Cardiac muscle cell (in vitro differentiated cells and primary cell): ENCODE data around the gene AHDC1. TPM values are rescaled to one million over a fixed set of nuclear protein-coding genes. Genes with fewer than 3 reads are reported as not detected.

Experiments used
- DNase-seq, 2 donors: peaks; one replicate each; pipeline versions ENCODE4 v3.0.0 to v3.0.0-alpha.2; 2010 to 2017; ENCODE audit warnings: low read depth in 1 of 2, low spot score in 1 of 2
- H3K27ac ChIP-seq: fragments of 200-600 bp; sonication (generic); 2 replicates; pipeline ENCODE4 v1.5.1; 2016
- H3K27me3 ChIP-seq: fragments of 200-600 bp; sonication (generic); 2 replicates; pipeline ENCODE4 v1.6.0; 2016; ENCODE audit warnings: control low read depth
- H3K36me3 ChIP-seq: fragments of 200-600 bp; sonication (generic); 2 replicates; pipeline ENCODE4 v1.5.1; 2016; ENCODE audit warnings: control low read depth
- H3K4me1 ChIP-seq: fragments of 200-600 bp; sonication (generic); 2 replicates; pipeline ENCODE4 v1.8.1; 2017; ENCODE audit warnings: low read depth, mild to moderate bottlenecking, mixed run types
- H3K4me3 ChIP-seq: fragments of 200-600 bp; sonication (generic); 2 replicates; pipeline ENCODE4 v1.5.1; 2016; ENCODE audit warnings: mild to moderate bottlenecking
- H3K9me3 ChIP-seq: fragments of 200-600 bp; sonication (generic); 2 replicates; pipeline ENCODE4 v1.5.1; 2017; ENCODE audit warnings: low read depth, mild to moderate bottlenecking, control low read depth
- polyA plus RNA-seq: library from polyadenylated mRNA; unstranded; fragments of >200 nt; fragmentation: Nextera tagmentation; extraction: Ambion mirVana; gene quantifications from 2 replicates; pipeline ENCODE4 v1.2.1, GENCODE V29; 2016
- total RNA-seq: library from RNA; depleted of rRNA; stranded (reverse); fragments of >200 nt; gene quantifications from 2 replicates; pipeline ENCODE4 v1.2.3, GENCODE V29; 2016
- TF ChIP-seq, protein P1 (sequence below): IDR thresholded peaks from 2 replicates; pipeline ENCODE4 v1.5.1; 2012; ENCODE audit warnings: low read depth, mild to moderate bottlenecking, low read length

AHDC1 gene
- total and polyA plus RNA-seq, 2 experiments from 2014 or later = 16.3 to 58.1 TPM

DNA sequence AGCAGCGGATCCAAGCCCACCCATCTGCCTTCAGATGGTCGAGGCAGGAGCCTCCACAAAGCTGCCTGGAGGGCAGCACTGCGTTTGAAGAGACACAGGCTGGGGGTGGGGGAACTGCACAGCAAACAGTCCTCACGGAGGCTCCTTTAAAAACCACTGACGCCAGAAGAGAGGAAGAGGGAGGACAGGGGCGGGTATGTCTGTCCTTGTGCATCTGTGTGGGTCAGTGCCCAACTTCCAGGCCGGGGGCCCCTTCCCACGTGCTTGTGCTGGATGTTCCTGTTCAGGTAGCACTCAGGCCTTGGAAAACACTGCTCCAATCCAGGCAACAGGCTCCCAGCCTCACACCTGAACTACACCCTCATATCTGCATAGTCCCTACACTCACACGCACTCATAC lies 7.7 kb downstream of the AHDC1 start:
- Histone ChIP-seq H3K4me3 (no peak overlapping the region), H3K9me3 (no peaks in the 10 kb centered on the region), H3K36me3 (no peaks in the 10 kb centered on the region), H3K27ac (peak overlapping the region; percentile 48), H3K27me3 (no peaks in the 10 kb centered on the region), H3K4me1 (peaks cover 80% of the 10 kb centered on the region)
- DNase-seq = no peak
- TF ChIP-seq, protein P1, sequence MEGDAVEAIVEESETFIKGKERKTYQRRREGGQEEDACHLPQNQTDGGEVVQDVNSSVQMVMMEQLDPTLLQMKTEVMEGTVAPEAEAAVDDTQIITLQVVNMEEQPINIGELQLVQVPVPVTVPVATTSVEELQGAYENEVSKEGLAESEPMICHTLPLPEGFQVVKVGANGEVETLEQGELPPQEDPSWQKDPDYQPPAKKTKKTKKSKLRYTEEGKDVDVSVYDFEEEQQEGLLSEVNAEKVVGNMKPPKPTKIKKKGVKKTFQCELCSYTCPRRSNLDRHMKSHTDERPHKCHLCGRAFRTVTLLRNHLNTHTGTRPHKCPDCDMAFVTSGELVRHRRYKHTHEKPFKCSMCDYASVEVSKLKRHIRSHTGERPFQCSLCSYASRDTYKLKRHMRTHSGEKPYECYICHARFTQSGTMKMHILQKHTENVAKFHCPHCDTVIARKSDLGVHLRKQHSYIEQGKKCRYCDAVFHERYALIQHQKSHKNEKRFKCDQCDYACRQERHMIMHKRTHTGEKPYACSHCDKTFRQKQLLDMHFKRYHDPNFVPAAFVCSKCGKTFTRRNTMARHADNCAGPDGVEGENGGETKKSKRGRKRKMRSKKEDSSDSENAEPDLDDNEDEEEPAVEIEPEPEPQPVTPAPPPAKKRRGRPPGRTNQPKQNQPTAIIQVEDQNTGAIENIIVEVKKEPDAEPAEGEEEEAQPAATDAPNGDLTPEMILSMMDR = no peak

DNA sequence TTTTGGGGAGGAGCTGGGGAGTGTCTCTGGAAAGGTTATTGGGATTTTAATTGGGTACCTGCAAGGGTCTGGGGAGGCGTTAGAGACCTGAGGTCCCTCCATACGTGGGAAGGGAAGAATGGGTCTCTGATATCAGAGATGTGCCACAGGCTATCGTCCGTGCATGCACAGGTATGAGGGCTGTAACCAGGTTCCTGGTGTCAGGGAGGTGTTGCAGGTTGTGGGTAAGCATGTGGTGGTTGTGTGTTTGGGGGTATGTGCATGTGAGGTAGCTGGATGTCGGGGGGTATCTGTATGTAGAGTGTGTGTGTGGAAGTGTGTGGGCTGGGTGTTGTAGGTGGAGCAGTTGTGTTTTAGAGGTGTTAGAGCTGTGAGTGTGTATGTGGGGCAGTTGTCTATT lies 8.3 kb downstream of the AHDC1 start:
- no peak overlapping the region for H3K4me3 ChIP-seq
- H3K27me3 ChIP-seq = no peaks in the 10 kb centered on the region
- TF ChIP-seq, protein P1 = no peak
- no peaks in the 10 kb centered on the region for H3K9me3 ChIP-seq
- H3K4me1 ChIP-seq = peaks cover 80% of the 10 kb centered on the region
- H3K36me3 ChIP-seq = no peaks in the 10 kb centered on the region
- peak overlapping the region; percentile 48 for H3K27ac ChIP-seq
- no peak for DNase-seq

DNA sequence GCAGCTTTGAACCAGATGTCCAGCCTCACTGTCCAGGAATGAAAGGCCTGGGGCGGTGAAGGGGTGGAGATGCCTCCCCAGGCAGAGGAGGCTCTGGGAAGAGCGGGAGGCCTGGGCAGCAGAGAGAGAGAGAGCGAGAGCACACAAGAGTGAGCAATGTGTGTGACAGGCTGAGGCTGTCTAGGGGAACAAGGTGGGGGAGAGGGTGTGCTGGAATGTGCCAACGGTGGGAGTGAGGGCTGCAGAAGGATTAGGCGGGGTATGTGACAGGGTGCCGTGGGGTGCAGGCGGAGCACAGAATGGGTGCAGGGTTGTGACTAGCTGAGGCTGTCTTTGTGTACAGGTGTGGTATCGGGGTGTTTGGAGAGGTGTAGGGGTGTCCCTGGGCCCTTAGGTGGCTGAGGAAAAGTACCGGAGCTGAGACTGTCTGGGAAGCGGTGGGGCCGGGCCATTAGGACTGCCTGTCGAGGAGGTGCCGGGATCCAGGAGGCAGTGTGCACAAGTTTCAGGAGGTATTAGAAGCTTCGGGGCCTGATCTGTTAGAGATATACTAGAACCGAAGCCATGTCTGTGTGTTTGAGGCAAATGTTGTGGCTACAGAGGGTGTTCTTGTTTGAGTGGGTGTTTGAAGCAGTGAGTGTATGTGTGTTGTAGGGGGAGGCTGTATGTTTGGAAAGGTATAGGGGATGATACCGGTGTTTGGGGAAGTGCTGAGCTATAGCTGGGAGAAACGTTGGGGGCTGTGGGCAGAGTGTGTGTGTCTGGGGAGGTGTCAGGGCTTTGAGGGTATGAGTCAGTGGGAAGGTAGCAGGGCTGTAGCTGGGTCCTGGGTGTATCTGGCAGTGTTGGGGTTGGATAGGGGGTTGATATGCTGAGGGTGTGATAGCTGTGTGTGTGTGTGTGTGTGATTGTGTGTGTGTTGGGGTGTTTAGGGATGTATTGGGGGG lies 9.1 kb downstream of the AHDC1 start:
- no peak overlapping the region for H3K4me3 ChIP-seq

DNA sequence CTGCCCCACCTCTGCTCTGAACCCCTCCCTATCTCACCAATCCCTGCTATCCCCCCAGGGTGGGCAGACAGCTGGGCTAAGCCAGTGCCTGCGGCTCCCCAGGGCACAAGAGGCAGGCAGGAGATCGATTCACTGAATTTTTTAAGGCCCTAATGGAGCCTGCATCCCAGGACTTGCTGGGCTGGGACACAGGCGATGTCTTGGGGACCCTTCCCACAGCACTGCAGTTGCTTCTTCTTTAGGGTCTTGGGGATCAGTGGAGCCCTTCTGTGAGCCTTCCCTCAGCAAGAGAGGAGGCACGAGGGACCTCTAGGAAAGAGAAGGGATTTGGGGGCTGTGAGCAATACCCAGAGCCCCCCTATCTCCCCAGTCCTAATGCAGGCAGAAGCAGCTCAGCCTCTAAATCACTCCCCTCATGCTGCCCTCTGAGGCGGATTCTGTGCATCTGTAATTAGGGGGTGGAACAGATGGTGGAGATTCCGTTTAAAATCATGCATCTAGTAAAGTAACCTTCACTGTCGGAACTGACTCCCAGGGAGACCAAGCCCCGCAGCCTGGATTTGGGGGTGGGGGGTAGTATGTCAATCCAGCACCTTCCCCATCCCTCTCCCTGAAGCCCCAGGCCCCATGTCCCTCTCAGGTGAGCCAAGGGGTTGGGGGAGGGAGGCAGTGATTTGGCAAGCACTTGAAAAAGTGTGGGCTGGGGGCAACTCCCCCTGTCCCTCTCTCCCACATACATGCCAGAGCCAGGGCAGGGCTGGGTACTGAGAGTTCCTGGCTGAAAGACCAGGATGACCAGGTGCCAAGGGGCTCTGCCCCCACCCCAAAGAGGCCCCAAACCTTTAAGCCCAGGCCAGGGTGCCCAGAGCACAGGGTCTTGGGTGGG lies 10.0 kb downstream of the AHDC1 start:
- TF ChIP-seq, protein P1 = no peak
- no peaks in the 10 kb centered on the region for H3K36me3 ChIP-seq
- peak overlapping the region; percentile 64 for H3K27ac ChIP-seq
- no peak for DNase-seq
- peaks cover 73% of the 10 kb centered on the region for H3K4me1 ChIP-seq
- no peak overlapping the region for H3K4me3 ChIP-seq
- no peaks in the 10 kb centered on the region for H3K9me3 ChIP-seq
- H3K27me3 ChIP-seq = no peaks in the 10 kb centered on the region

More for the DNA sequence above, 9.1 kb downstream of the AHDC1 start:
- no peaks in the 10 kb centered on the region for H3K27me3 ChIP-seq
- peaks cover 82% of the 10 kb centered on the region for H3K4me1 ChIP-seq
- peak overlapping the region; percentile 48 for H3K27ac ChIP-seq
- no peaks in the 10 kb centered on the region for H3K36me3 ChIP-seq
- H3K9me3 ChIP-seq = no peaks in the 10 kb centered on the region
- no peak for DNase-seq
- TF ChIP-seq, protein P1 = no peak

- TF ChIP-seq, protein P1 = no peak
Measured at GRCh38 chr1:27592931-27593677, 10.8 kb downstream of the AHDC1 start.

More at GRCh38 chr1:27592931-27593677, 10.8 kb downstream of the AHDC1 start:
- H3K27ac ChIP-seq = peak overlapping the region; percentile 64
- H3K27me3 ChIP-seq = no peaks in the 10 kb centered on the region
- H3K9me3 ChIP-seq = no peaks in the 10 kb centered on the region
- peaks cover 65% of the 10 kb centered on the region for H3K4me1 ChIP-seq
- H3K36me3 ChIP-seq = no peaks in the 10 kb centered on the region
- no peak overlapping the region for H3K4me3 ChIP-seq
- peak in 1 of 2 donors; percentile 48 for DNase-seq
